Naive thymus-derived CD4-positive, alpha-beta T cell (primary cell): ENCODE data around the gene TPM2. TPM values are rescaled to one million over a fixed set of nuclear protein-coding genes. Genes with fewer than 3 reads are reported as not detected.

Source experiments
- ATAC-seq: fragments of 150-1000 bp; cut with Tn5 transposase; 2 replicates; pipeline ENCODE4 v1.10.0; 2021; ENCODE audit warnings: mild to moderate bottlenecking, moderate library complexity
- CTCF ChIA-PET: fragments of 350-600 bp; sonication (Branson Sonifier 250); formaldehyde crosslinking; loops from one replicate; lab custom pipeline; 2021; ENCODE audit warnings: antibody characterized with exemption; lab: Charles Lee
- POLR2A ChIA-PET: fragments of 350-600 bp; sonication (Branson Sonifier 250); formaldehyde crosslinking; loops from one replicate; lab custom pipeline; 2021; ENCODE audit warnings: antibody characterized with exemption, inconsistent platforms; lab: Charles Lee
- DNase-seq, 9 donors: peaks; one replicate each; pipeline versions ENCODE4 v3.0.0 to v3.0.0-alpha.2; 2020 to 2022; ENCODE audit warnings: mixed read lengths in 1 of 9
- H3K27ac ChIP-seq: one replicate; pipeline ENCODE4 v1.7.0; 2013; ENCODE audit warnings: mild to moderate bottlenecking, low read depth, low read length, moderate library complexity
- H3K27me3 ChIP-seq, 2 donors: one replicate each; pipeline ENCODE4 v1.7.0; 2013; ENCODE audit warnings: low read length in 2 of 2, mild to moderate bottlenecking in 2 of 2, moderate library complexity in 2 of 2; ENCODE audit not compliant: control insufficient read depth in 2 of 2, insufficient read depth in 2 of 2
- H3K36me3 ChIP-seq, 3 experiments: 1 replicate in 2 of 3; 2 replicates in 1 of 3; pipeline ENCODE4 v1.7.0; 2013; ENCODE audit warnings: low read length in 3 of 3, mild to moderate bottlenecking in 3 of 3, moderate library complexity in 1 of 3; ENCODE audit not compliant: insufficient read depth in 3 of 3, control insufficient read depth in 2 of 3
- H3K4me1 ChIP-seq, 2 donors: one replicate each; pipeline ENCODE4 v1.7.0; 2013; ENCODE audit warnings: low read length in 2 of 2, mild to moderate bottlenecking in 2 of 2, moderate library complexity in 1 of 2; ENCODE audit not compliant: control insufficient read depth in 2 of 2, insufficient read depth in 2 of 2
- H3K4me3 ChIP-seq: 2 replicates; pipeline ENCODE4 v1.7.0; 2013; ENCODE audit warnings: mild to moderate bottlenecking, low read length
- H3K9me3 ChIP-seq, 3 experiments: 1 replicate in 2 of 3; 2 replicates in 1 of 3; pipeline ENCODE4 v1.7.0; 2013; ENCODE audit warnings: low read length in 3 of 3; ENCODE audit not compliant: control insufficient read depth in 2 of 3
- H3K27ac Mint-ChIP-seq, 9 donors: one replicate each; pipeline ENCODE4 v1.8.0; 2020 to 2022; ENCODE audit warnings: mixed read lengths in 9 of 9, mild to moderate bottlenecking in 8 of 9, moderate library complexity in 5 of 9, inconsistent platforms in 2 of 9
- H3K27me3 Mint-ChIP-seq, 5 donors: one replicate each; pipeline ENCODE4 v1.8.0; 2021 to 2022; ENCODE audit warnings: mixed read lengths in 5 of 5, mild to moderate bottlenecking in 1 of 5
- H3K36me3 Mint-ChIP-seq, 5 donors: one replicate each; pipeline ENCODE4 v1.8.0; 2020 to 2022; ENCODE audit warnings: mixed read lengths in 5 of 5, mild to moderate bottlenecking in 3 of 5, inconsistent platforms in 1 of 5
- H3K4me1 Mint-ChIP-seq, 7 donors: one replicate each; pipeline ENCODE4 v1.8.0; 2020 to 2022; ENCODE audit warnings: mixed read lengths in 7 of 7, mild to moderate bottlenecking in 3 of 7, inconsistent platforms in 1 of 7
- H3K4me3 Mint-ChIP-seq, 10 donors: one replicate each; pipeline ENCODE4 v1.8.0; 2020 to 2022; ENCODE audit warnings: mild to moderate bottlenecking in 10 of 10, mixed read lengths in 10 of 10, moderate library complexity in 6 of 10, inconsistent platforms in 2 of 10
- H3K9me3 Mint-ChIP-seq, 11 donors: one replicate each; pipeline ENCODE4 v1.8.0; 2020 to 2022; ENCODE audit warnings: mixed read lengths in 11 of 11, mild to moderate bottlenecking in 4 of 11, inconsistent platforms in 1 of 11, moderate library complexity in 1 of 11
- intact Hi-C, 2 donors: fragments of 100-400 bp; cut with micrococcal nuclease; formaldehyde crosslinking; loops; one replicate each; pipeline ENCODE4 v1.15.1; 2023
- polyA plus RNA-seq, 2 donors: library from polyadenylated mRNA; unstranded; fragments of 300-500 nt; fragmentation: Illumina TruSeq; gene quantifications; one replicate each; pipeline ENCODE4 v1.2.3, GENCODE V29; 2021
- total RNA-seq, 6 experiments: library from RNA in 5 of 6; stranded (reverse) in 5 of 6; gene quantifications; 1 replicate in 5 of 6; 2 replicates in 1 of 6; pipeline ENCODE4 v1.2.3 and lab custom pipeline; 2021 to 2026

TPM2 gene
- total and polyA plus RNA-seq, 7 experiments from 2014 or later = 0.87 to 136 (median 40.0) TPM; not detected in 1

- no peak overlapping the region for H3K27ac Mint-ChIP-seq
- DNase-seq = no peak
- H3K27me3 Mint-ChIP-seq = peaks cover 0 to 12% (median under 1%) of the 10 kb centered on the region in 5 donors
- H3K9me3 Mint-ChIP-seq = no peaks in the 10 kb centered on the region
- H3K4me3 Mint-ChIP-seq = no peak overlapping the region
- peaks cover 1 to 8% (median 6%) of the 10 kb centered on the region in 7 donors for H3K4me1 Mint-ChIP-seq
- intact Hi-C loops = no loop called here
- ATAC-seq = no peak
- peaks cover 0 to 4% (median 0%) of the 10 kb centered on the region in 5 donors for H3K36me3 Mint-ChIP-seq
- CTCF ChIA-PET = no interaction called here
- H3K36me3 ChIP-seq = peaks cover 0 to 12% (median 0%) of the 10 kb centered on the region in 3 experiments
- H3K27ac ChIP-seq = no peak overlapping the region
- H3K4me1 ChIP-seq = no peaks in the 10 kb centered on the region
- no peaks in the 10 kb centered on the region for H3K27me3 ChIP-seq
- H3K4me3 ChIP-seq = no peak overlapping the region
- POLR2A ChIA-PET = no interaction called here
- H3K9me3 ChIP-seq = no peaks in the 10 kb centered on the region
These were observed 8.3 kb downstream of the TPM2 start for GRCh38 chr9:35681341-35682002.

GRCh38 chr9:35680331-35681105 lies 9.2 kb downstream of the TPM2 start:
- no peak overlapping the region for H3K4me3 Mint-ChIP-seq
- H3K36me3 Mint-ChIP-seq = peaks cover 0 to 4% (median 0%) of the 10 kb centered on the region in 5 donors
- H3K27me3 Mint-ChIP-seq = peaks cover 0 to 16% (median 3%) of the 10 kb centered on the region in 5 donors
- intact Hi-C loops = no loop called here
- POLR2A ChIA-PET = no interaction called here
- no peak for ATAC-seq
- DNase-seq = no peak
- CTCF ChIA-PET = no interaction called here
- peaks cover 0 to 6% of the 10 kb centered on the region in 2 donors for H3K4me1 ChIP-seq
- peaks cover 5 to 12% (median 9%) of the 10 kb centered on the region in 7 donors for H3K4me1 Mint-ChIP-seq
- H3K9me3 ChIP-seq = no peaks in the 10 kb centered on the region
- no peak overlapping the region for H3K4me3 ChIP-seq
- no peak overlapping the region for H3K27ac ChIP-seq
- H3K27ac Mint-ChIP-seq = no peak overlapping the region
- H3K27me3 ChIP-seq = no peaks in the 10 kb centered on the region
- H3K9me3 Mint-ChIP-seq = no peaks in the 10 kb centered on the region
- H3K36me3 ChIP-seq = peaks cover 0 to 12% (median 0%) of the 10 kb centered on the region in 3 experiments

- intact Hi-C loops = no loop called here
- ChIA-PET CTCF (no interaction called here), POLR2A (interaction anchor here (1.0 kb wide), 1 partner anchor 15 kb away, joined by 3 read pairs; the partner anchor contains the start of gene ARHGEF39)
These were observed 9.9 kb downstream of the TPM2 start for GRCh38 chr9:35679766-35680330.

DNA sequence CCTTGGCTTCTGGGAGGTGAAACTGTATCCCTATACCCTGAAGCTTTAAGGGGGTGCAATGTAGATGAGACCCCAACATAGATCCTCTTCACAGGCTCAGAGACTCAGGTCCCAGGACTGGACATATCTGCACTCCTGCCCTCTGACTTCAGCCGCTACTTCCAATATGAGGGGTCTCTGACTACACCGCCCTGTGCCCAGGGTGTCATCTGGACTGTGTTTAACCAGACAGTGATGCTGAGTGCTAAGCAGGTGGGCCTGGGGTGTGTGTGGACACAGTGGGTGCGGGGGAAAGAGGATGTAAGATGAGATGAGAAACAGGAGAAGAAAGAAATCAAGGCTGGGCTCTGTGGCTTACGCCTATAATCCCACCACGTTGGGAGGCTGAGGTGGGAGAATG lies 10.6 kb downstream of the TPM2 start:
- Mint-ChIP-seq H3K27ac (no peak overlapping the region), H3K36me3 (peaks cover 0 to 5% (median 0%) of the 10 kb centered on the region in 5 donors), H3K27me3 (peaks cover 0 to 23% (median 9%) of the 10 kb centered on the region in 5 donors), H3K4me3 (peak overlapping the region in 1 of 10 donors; percentile 34), H3K9me3 (no peaks in the 10 kb centered on the region), H3K4me1 (peaks cover 11 to 20% (median 14%) of the 10 kb centered on the region in 7 donors)
- H3K36me3 ChIP-seq = peaks cover 0 to 4% (median 0%) of the 10 kb centered on the region in 3 experiments
- DNase-seq (no peak), ATAC-seq (no peak)
- H3K27me3 ChIP-seq = peaks cover 0 to 3% of the 10 kb centered on the region in 2 donors
- no peak overlapping the region for H3K27ac ChIP-seq
- intact Hi-C loops = no loop called here
- ChIA-PET CTCF (interaction anchor here (0.5 kb wide), 1 partner anchor 34 kb away, joined by 3 read pairs; no protein-coding TSS in a partner anchor), POLR2A (interaction anchor here (1.0 kb wide), 1 partner anchor 14 kb away, joined by 3 read pairs; the partner anchor contains the start of gene ARHGEF39)
- no peak overlapping the region for H3K4me3 ChIP-seq
- H3K4me1 ChIP-seq = peaks cover 0 to 11% of the 10 kb centered on the region in 2 donors
- H3K9me3 ChIP-seq = no peaks in the 10 kb centered on the region

More at GRCh38 chr9:35679766-35680330, 9.9 kb downstream of the TPM2 start:
- Mint-ChIP-seq H3K9me3 (no peaks in the 10 kb centered on the region), H3K27me3 (peaks cover 0 to 16% (median 3%) of the 10 kb centered on the region in 5 donors), H3K4me3 (no peak overlapping the region), H3K36me3 (peaks cover 0 to 4% (median 0%) of the 10 kb centered on the region in 5 donors), H3K4me1 (peaks cover 5 to 13% (median 9%) of the 10 kb centered on the region in 7 donors), H3K27ac (no peak overlapping the region)
- no peaks in the 10 kb centered on the region for H3K9me3 ChIP-seq
- H3K27ac ChIP-seq = no peak overlapping the region
- peaks cover 0 to 7% (median 0%) of the 10 kb centered on the region in 3 experiments for H3K36me3 ChIP-seq
- no peak overlapping the region for H3K4me3 ChIP-seq
- no peak for ATAC-seq
- DNase-seq = no peak
- H3K4me1 ChIP-seq = peaks cover 0 to 11% of the 10 kb centered on the region in 2 donors
- H3K27me3 ChIP-seq = no peaks in the 10 kb centered on the region

GRCh38 chr9:35675732-35676392 lies 13.9 kb downstream of the TPM2 start:
- ATAC-seq = peak; percentile 74
- Histone ChIP-seq H3K9me3 (no peaks in the 10 kb centered on the region), H3K27ac (no peak overlapping the region), H3K4me3 (peak overlapping the region; percentile 39), H3K4me1 (peaks cover 0 to 11% of the 10 kb centered on the region in 2 donors), H3K36me3 (no peaks in the 10 kb centered on the region), H3K27me3 (peaks cover 0 to 4% of the 10 kb centered on the region in 2 donors)
- ChIA-PET CTCF (interaction anchor here (0.8 to 4.4 kb wide), 6 partner anchors 13 to 166 kb away, joined by 3 to 21 read pairs (median 3); no protein-coding TSS in a partner anchor), POLR2A (interaction anchor here (0.8 to 1.6 kb wide), 6 partner anchors 10 to 28 kb away, joined by 3 to 7 read pairs (median 4); partner anchors contain the start of genes CCDC107 and RMRP)
- peak in 4 of 9 donors; percentile 12 to 41 (median 27) for DNase-seq
- Mint-ChIP-seq H3K36me3 (peaks cover 0 to 5% (median 0%) of the 10 kb centered on the region in 5 donors), H3K9me3 (no peaks in the 10 kb centered on the region), H3K27me3 (peaks cover 0 to 35% (median 9%) of the 10 kb centered on the region in 5 donors), H3K27ac (peak overlapping the region in 3 of 9 donors; percentile 18 to 79 (median 33)), H3K4me1 (peaks cover 8 to 20% (median 14%) of the 10 kb centered on the region in 7 donors), H3K4me3 (peak overlapping the region; percentile 53 to 89 (median 76))
- intact Hi-C loops = loop anchor here in 1 of 2 donors (1.0 to 2.0 kb wide), 2 partner anchors 12 to 15 kb away; no protein-coding TSS in a partner anchor
